ENCODE results near the gene PTPRD. TPM values are rescaled to one million over a fixed set of nuclear protein-coding genes. Genes with fewer than 3 reads are reported as not detected.

PTPRD gene
- total RNA-seq, 1 donor, result 26.3 TPM

DNA sequence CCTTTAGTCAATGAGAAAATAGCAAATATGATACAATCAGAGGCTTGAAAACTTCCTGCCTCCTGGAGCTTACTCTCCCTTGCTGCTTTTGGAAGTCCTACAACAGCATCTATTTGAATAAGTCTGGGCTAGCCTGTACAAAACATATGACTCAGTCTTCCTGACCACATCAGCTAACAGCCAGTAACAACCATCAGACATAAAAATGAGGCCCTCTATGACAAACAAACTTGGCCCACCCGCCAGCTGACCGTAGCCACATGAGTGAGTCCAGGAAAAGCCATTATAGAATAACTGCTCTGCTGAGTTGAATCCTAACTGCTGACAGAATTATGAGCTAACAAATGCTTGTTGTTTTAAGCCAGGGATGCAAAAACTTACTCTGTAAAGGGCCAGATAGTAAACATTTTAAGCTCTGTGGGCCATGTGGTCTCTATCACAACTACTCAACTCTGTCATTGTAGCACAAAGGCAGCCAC is 347.6 kb downstream of the PTPRD start:
- TF ChIP-seq, protein P1, sequence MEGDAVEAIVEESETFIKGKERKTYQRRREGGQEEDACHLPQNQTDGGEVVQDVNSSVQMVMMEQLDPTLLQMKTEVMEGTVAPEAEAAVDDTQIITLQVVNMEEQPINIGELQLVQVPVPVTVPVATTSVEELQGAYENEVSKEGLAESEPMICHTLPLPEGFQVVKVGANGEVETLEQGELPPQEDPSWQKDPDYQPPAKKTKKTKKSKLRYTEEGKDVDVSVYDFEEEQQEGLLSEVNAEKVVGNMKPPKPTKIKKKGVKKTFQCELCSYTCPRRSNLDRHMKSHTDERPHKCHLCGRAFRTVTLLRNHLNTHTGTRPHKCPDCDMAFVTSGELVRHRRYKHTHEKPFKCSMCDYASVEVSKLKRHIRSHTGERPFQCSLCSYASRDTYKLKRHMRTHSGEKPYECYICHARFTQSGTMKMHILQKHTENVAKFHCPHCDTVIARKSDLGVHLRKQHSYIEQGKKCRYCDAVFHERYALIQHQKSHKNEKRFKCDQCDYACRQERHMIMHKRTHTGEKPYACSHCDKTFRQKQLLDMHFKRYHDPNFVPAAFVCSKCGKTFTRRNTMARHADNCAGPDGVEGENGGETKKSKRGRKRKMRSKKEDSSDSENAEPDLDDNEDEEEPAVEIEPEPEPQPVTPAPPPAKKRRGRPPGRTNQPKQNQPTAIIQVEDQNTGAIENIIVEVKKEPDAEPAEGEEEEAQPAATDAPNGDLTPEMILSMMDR (IDR thresholded peaks at IDR 0.05; ENCODE audit: insufficient read depth, low read depth, low read length), result no peak
- peak; percentile 93 for DNase-seq (ENCODE audit: low read depth)
- H3K4me3 ChIP-seq (ENCODE audit: low read depth, low read length), result no peak overlapping the region

DNA sequence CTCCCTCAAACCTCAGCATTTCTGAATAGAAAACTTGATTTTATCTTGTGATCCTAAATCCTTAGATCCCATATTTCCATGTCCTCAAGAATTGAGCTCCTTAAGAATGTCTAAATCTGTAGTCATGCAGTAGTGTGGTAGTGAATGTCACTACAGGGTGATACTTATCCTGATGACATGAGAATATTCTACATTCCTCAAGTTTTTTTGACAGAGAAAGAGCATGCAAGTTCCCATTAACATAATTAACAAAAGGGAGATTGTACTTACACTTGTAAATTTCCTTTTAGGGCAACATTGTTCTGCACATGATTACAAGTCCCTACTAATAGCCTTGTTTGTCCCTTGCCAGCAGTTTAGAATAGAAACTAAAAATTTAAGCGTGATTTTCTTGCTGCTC is 352.3 kb downstream of the PTPRD start:
- no peak for DNase-seq (ENCODE audit: low read depth)
- H3K4me3 ChIP-seq (ENCODE audit: low read depth, low read length), result no peak overlapping the region
- TF ChIP-seq, protein P1 (IDR thresholded peaks at IDR 0.05; ENCODE audit: insufficient read depth, low read depth, low read length), result no peak

DNA sequence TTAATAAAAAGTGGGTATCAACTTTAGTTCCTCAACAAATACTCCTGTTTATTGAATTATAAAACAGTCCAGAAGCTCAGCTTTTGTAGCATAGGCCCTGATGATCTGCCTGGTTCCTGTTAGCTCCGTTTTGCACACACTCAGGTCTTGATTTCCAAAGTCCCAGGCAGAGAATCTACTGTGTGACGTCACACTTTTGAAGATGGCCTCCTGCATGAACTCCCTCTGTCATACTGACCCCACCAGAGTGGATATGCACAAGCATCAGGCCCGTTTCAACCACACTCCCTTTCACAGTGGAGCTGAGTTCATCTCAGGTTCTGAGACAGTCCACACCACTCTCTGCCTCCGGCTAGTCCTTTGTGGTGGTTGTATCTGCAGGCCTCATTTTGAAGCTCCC is 353.1 kb downstream of the PTPRD start:
- no peak for DNase-seq (ENCODE audit: low read depth)
- TF ChIP-seq, protein P1 (IDR thresholded peaks at IDR 0.05; ENCODE audit: insufficient read depth, low read depth, low read length), result no peak
- H3K4me3 ChIP-seq (ENCODE audit: low read depth, low read length), result no peak overlapping the region

DNA sequence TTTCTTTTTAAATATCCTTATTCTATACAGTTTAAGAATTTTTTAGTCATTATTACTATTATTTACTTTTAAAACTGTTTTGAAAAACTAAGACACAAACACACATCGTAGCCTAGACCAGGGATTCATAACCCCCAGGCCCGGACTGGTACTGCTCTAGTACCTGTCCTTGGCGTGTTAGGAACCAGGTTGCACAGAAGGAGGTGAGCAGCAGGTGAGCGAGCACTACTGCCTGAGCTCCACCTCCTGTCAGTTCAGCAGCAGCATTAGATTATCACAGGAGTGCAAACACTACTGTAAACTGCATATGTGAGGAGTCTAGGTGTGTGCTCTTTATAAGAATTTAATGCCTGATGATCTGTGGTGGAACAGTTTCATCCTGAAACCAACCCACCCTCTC is 357.0 kb downstream of the PTPRD start:
- DNase-seq (ENCODE audit: low read depth), result no peak
- TF ChIP-seq, protein P1 (IDR thresholded peaks at IDR 0.05; ENCODE audit: insufficient read depth, low read depth, low read length), result no peak
- no peak overlapping the region for H3K4me3 ChIP-seq (ENCODE audit: low read depth, low read length)

DNA sequence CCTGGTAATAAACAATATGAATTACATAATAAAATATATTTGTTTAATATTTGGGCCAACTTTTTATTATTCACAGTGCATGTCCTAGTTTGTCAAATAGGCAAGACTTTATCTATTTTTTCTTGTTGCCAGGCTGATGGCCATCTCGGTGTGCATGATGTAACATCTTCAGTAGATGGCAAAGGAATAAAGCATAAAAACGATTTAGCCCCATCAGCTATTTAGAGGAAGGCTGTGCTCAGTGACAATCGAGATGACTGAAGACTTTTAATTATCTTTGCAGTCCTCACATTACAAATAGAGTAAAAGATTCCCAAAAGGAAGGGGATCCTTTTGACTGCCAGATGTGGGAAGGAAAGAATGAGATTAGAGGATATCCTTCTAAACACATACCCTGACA is 358.5 kb downstream of the PTPRD start:
- no peak overlapping the region for H3K4me3 ChIP-seq (ENCODE audit: low read depth, low read length)
- no peak for DNase-seq (ENCODE audit: low read depth)
- TF ChIP-seq, protein P1 (IDR thresholded peaks at IDR 0.05; ENCODE audit: insufficient read depth, low read depth, low read length), result no peak

DNA sequence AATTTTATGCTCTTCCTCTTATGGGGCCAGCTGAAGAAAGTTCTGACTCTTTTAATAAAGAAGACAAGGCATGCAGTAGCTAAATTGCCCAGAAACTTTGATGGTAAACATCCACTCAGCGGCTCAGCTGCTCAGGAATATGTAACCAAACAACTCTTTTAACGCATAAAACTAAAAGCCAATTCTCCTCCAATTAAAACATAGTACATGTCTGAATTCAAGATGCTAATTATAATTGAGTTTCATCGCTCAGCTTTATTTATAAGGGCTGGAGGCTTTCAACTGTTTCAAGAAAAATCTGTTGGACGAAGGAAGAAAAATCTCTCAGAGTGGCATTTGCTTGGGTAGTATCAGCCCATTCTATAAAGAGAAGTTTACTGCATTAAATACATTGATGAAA is 359.5 kb downstream of the PTPRD start:
- TF ChIP-seq, protein P1 (IDR thresholded peaks at IDR 0.05; ENCODE audit: insufficient read depth, low read depth, low read length), result no peak
- no peak overlapping the region for H3K4me3 ChIP-seq (ENCODE audit: low read depth, low read length)
- DNase-seq (ENCODE audit: low read depth), result no peak

DNA sequence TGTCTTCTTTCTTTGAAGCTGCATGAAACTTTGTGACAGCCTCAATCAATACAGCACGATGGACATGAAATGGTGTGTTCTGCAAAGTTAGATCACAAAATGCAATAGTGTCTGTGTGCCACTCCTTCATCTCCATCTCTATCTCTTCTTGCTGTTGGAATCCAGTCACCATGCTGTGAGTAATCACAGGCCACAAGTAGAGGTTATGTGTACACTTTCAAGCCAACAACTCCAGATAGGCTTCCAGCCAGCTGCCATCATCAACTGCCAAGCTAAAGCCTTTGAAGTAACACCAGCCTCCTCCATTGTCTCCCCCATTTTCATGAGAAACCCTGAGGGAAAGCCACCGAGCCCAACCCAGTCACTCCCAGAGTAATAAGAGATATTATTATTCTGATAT is 360.6 kb downstream of the PTPRD start:
- no peak overlapping the region for H3K4me3 ChIP-seq (ENCODE audit: low read depth, low read length)
- no peak for DNase-seq (ENCODE audit: low read depth)
- TF ChIP-seq, protein P1 (IDR thresholded peaks at IDR 0.05; ENCODE audit: insufficient read depth, low read depth, low read length), result no peak

All from fibroblast of villous mesenchyme (primary cell).